HG02642 (cell line): ENCODE data around the gene PDE8B.
"Not testable (repeated sequence)": the region's sequence is repeated elsewhere in the genome, so short reads cannot be mapped to it uniquely, and the experiment has no call there.

Source experiments
- ATAC-seq: cut with Tn5 transposase; IDR thresholded peaks from one replicate; pipeline ENCODE4 v1.9.1; 2021; ENCODE audit warnings: mild to moderate bottlenecking; ENCODE audit not compliant: unreplicated experiment, poor library complexity

Gene PDE8B

GRCh38 chr5:77355080-77355479, 144.6 kb downstream of the PDE8B start:
- ATAC-seq, result no peak

GRCh38 chr5:77355751-77356150, 145.3 kb downstream of the PDE8B start:
- ATAC-seq, result no peak

DNA sequence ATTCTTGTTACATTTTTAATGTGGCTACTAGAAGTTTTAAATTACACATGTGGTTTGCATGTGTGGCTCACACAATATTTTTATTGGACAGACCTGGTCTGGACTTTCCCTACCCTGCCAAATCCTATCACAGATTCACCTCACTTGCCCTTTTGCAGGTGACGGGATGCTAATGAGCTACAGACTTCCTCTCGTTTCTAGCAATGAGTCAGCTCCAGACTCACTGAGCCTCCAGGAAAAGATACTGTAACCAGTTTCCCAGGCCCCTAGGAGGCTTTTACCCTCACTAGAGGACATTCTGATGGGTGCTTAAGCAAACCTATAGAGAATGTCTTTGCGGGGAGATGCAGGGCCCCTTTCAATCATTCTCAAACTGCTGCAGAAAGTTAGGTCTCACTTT, 146.3 kb downstream of the PDE8B start:
- ATAC-seq, result peak; percentile 88

- no peak for ATAC-seq
Observed at GRCh38 chr5:77358255-77359205, 148.1 kb downstream of the PDE8B start.

GRCh38 chr5:77359231-77359630, 148.8 kb downstream of the PDE8B start:
- ATAC-seq, result no peak

- ATAC-seq, result no peak
Observed at GRCh38 chr5:77360381-77360780, 149.9 kb downstream of the PDE8B start.

DNA sequence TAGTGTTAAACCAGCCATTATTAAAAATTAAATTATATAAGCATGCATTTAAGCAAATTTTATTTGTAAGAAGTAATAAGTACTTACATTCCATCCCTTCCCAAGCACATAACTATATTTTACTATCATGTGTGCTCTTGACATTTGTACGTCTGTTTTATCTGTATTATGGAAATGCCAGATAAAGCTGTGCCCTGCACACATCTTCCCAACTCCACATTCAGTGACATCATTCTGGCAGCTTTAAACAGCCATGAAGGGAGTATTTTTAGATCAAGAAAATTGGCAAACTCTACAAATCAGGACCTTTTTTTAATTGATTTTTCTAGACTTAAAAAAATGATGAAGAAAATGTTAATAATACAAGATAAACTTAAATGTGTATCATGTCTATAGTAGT, 150.5 kb downstream of the PDE8B start:
- ATAC-seq, result no peak

- ATAC-seq, result no peak
Observed at GRCh38 chr5:77366717-77367500, 156.4 kb downstream of the PDE8B start.

- no peak for ATAC-seq
Observed at GRCh38 chr5:77367741-77368140, 157.3 kb downstream of the PDE8B start.

DNA sequence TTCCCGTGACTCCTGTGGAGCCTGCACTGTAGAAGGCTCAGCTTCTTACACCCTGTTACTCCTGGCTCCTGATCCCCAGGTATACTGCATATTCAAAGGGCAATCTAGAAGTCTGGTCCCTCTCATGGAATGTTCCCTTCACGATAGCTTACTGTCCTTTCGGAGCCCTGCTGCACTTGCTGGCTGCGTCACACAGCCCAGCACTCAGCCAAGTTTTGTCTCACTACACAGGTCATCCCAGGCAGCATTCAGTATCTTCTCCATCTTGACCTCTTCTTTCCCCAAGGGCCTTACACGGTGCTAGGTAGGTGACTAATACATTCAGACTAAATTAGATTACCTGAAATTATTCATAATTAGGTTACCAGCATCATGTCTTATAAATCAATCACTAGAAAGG, 157.9 kb downstream of the PDE8B start:
- ATAC-seq, result no peak

DNA sequence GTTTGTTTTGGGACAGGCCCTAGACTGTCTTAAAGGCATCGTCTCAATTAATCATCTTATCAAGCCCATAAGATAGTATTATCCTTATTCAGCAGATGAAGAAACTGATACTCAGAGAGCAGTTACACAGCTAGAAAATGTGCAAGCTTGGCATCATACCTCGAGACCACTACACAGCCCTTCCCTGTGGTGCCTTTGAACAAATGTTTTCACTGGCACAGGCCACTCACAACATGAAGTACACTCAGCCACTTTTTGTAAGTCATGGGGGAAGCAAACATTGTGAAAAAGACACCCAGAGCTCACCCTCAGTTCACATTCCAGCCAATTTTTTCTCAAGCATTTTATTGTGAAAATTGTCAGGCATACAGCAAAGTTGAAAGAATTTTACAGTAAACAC, 159.1 kb downstream of the PDE8B start:
- no peak for ATAC-seq

DNA sequence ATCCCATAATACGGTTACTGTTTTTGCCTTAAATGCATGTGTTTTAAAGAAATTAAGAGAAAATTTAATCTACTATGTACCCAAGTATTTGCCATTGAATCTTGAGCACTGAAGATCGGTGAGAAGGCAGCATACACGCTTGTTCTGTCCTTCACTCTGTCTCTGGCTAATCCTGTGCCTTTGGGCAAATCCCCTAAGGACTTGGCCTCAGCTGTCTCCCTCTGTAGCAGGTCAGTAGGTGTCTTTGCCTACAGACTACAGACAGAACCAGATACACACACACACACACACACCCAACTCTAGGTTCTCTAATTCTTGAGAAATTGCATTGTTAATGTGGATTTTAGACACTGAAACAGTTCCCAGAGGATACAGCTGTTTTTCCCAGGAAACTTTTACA, 164.2 kb downstream of the PDE8B start:
- ATAC-seq, result no peak

GRCh38 chr5:77376609-77377300, 166.3 kb downstream of the PDE8B start:
- ATAC-seq, result no peak

DNA sequence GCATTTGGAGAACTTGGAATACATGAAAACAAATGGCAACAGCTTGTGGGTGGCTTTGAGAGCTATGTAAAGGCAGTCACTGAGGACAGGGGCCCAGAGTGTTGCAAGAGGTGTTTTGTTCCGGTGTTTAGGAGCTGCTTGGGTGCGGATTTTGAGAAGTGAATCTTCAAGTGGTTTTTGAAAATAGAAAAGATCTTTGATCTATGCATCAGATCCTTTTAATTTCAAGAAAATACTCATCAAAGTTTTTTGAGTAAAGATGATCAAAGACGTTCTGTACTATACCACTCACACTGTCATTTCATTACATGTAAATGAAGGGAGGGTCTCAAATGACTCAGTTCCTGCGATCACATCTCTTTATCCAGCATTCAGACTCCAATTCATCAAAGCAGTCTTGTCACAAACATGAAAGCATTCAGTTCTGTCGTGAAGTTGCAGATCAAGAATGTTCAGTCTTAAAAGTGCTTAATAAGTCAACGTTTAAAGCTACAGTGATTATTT, 169.1 kb downstream of the PDE8B start:
- peak; percentile 83 for ATAC-seq

GRCh38 chr5:77380636-77381035, 170.2 kb downstream of the PDE8B start:
- no peak for ATAC-seq

- ATAC-seq, result not testable (repeated sequence)
Observed at GRCh38 chr5:77383336-77383735, 172.9 kb downstream of the PDE8B start.

DNA sequence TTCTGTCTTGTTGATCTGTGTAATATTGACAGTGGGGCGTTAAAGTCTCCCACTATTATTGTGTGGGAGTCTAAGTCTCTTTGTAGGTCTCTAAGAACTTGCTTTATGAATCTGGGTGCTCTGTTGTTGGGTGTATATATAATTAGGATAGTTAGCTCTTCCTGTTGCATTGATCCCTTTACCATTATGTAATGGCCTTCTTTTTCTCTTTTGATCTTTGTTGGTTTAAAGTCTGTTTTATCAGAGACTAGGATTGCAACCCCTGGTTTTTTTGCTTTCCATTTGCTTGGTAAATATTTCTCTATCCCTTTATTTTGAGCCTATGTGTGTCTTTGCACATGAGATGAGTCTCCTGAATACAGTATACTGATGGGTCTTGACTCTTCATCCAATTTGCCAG, 175.9 kb downstream of the PDE8B start:
- not testable (repeated sequence) for ATAC-seq

DNA sequence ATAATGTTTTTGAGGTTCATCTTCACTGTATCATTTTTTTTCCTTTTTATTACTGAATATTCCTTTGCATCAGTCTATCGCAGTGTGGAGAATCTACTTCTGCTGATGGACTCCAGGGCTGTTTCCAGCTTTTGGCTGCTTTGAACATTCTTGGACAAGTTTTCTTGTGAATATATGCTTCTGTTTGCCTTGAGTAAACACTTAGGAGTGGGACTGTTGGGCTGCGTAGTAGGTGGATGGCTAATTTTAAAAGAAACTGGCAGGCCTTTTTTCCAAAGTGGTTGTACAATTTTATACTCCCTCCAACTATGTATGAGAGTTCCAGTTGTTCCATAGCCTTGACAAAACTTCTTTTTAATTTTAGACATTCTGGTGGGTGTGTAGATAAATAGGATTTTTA, 179.3 kb downstream of the PDE8B start:
- ATAC-seq, result no peak

- ATAC-seq, result no peak
Observed at GRCh38 chr5:77390221-77390620, 179.7 kb downstream of the PDE8B start.

- ATAC-seq, result no peak
Observed at GRCh38 chr5:77390795-77391194, 180.3 kb downstream of the PDE8B start.
